Measurements from ENCODE around the gene C3orf70.
"Not testable (repeated sequence)": the region's sequence is repeated elsewhere in the genome, so short reads cannot be mapped to it uniquely, and the experiment has no call there.

C3orf70 gene

DNA sequence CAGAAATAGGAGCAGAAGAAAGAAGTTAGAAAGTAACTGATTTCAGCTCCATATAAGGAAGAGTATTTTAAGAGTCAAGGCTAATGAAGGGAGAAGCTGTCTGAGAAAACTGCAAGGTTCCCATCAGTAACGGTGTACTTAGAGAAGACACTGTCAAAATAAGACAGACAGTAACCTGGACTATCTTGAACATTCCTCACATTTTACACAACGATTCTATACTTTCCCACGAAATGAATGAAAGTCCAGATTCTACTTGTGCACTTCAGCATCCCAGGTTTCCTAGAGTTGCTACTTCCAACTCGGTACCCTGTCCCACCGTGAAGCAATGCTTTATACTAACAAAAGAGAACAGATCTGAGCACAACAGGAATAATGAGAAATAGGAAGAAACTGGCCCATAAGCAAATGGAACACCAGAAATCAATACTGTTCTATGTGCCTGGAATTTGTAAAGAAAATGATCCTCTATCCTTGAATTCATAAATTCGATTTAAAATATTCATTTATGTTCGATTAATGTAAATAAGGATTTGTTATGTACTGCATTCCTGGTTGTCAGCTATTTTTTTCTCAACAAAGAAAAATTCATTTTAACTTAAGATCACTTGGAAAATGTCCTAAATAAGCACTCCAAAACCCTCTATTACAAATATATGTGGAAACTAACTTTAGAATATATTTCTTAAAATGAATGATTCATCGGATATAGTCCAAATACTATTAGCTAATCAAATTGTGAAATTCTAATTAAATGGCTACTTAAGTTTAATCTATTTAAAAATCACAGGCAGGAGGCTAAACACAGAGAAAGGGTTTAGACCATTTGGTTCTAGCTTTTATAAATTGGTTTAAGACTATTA, 1.5 kb downstream of the C3orf70 start:
- FAIRE-seq = no peak

DNA sequence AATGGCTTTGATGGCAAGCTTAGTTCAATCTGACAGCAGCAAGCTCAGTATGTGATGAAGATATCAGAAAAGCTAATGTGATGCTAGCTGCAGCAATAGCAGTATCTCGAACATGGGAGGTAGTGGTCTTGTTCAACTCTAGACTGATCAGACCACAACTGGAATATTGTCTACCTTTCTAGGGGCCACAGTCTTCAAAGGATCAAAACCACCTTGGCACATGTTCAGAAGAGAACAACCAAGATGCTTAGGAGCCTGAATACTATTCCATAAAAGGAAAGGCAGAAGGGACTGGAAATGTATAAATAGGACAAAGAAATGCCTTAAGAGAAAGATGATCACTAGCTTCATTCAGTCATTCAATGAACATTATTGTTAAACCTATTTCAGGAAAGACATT, 2.3 kb downstream of the C3orf70 start:
- no peak for FAIRE-seq

DNA sequence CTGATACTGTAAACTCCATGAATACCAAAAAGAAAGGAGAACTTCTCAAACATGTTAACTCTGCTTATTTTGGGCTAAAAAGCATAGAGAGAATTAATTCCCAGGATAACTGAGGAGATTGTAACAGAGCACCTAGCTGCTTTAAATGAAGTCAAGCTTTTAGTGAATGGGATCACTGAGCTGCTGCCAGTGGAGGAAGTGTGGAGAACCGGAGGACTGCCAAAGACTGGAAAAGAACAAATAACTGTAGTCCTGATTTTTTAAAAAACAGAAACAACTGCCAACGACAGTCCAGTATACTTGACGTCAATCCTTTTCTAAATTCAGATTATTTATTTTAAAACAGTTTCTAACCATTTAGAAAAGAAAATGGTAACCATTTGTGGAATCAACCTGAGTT, 3.3 kb downstream of the C3orf70 start:
- FAIRE-seq = no peak

DNA sequence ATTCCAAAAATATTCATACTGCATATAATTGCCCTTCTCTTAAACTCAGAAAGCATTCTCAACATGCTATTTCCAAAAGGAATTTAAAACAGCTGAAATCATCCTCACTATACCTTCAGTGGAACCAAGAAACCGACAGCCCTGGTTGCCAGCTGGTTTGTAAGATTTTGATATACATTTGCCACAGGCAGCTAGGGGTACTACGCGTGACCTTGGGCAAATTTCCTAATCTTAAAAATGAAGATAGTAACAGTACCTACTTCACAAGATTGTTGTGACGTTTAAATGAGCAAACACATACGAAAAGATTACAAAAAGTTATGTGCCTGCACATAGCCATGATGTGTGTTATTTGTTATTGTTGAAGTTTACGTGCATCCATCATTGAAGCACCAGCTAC, 7.3 kb downstream of the C3orf70 start:
- no peak for FAIRE-seq

DNA sequence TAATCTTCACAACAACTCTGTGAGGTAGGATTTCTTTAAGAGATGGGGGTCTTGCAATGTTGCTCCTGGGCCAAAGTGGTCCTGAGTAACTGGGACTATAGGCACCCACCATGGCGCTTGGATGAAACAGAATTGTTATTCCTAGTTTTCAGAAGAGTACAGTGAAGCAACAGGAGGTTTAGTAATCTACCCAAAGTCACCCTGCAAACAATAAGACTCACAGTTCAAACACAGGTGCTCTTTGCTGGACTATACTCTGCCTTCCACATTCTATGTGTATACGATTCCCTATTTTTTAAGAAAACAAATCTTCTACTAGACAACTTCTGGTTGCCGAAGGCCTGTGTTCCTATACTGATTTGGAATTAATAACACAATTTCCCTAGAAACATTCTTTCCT, 8.1 kb downstream of the C3orf70 start:
- FAIRE-seq = no peak

DNA sequence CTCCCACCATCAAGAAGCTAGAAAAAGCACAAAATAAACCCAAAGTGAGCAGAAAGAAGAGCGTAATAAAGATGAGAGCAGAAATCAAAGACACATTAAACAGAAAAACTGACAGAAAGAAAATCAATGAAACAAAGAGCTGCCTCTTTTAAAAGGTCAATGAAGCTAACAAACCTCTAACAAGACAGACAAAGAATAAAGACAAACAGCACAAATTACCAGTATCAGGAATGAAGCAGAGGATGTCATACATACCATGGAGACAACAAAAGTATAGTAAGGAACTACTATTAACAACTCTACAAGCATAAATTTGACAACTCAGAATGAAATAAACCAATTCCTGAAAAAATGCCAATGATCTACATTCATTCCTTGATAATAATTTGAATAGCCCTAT, 15.0 kb downstream of the C3orf70 start:
- FAIRE-seq = no peak

DNA sequence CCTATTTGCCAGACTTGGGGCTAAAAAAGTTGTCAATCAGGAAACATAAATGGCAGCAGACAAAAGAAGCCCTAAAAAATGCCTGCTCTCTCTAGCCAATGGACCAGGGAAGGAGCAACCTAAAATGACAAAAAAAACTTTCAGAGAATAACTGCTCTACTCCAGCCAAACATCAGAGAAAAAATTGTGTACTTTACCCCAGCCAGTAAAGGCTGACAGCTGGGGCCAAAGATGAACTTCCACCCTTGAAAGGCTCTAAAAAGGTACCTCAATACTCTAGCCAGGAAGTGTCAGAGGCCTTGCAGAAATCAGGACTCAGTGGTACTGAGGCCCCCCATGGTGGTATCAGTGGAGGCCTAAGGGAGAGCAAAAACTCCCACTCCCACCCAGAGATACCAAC, 18.4 kb downstream of the C3orf70 start:
- FAIRE-seq = no peak

DNA sequence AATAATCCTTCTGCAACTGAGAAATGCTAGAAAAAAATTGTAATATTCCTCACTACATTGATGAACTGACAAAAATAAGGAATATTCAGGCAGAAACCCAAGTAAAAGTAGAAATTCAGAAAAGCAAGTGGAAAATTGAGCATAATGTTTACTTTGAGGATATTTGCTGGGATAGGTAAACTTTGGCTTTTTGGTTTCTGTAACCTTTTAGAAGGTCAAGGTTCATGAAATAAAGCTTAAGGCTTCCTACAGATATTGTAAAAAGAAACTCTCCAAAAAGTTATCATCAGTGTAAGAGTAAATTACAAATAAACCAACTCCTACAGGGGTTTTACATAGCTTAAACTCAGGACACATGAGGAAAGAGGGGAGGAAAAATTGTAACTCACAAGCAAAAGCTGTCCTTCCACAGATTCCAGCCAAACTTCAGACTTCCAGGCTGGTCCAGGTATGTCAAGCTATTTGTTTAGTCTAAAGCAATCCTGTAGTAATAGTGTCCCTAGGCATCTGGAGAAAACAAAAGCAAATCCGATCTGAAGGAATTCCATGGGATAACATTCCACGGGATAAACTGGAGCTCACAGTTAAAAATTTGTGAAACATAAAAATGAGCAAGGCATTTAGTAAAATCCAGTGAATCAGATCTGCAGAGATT, 21.1 kb downstream of the C3orf70 start:
- FAIRE-seq = no peak

DNA sequence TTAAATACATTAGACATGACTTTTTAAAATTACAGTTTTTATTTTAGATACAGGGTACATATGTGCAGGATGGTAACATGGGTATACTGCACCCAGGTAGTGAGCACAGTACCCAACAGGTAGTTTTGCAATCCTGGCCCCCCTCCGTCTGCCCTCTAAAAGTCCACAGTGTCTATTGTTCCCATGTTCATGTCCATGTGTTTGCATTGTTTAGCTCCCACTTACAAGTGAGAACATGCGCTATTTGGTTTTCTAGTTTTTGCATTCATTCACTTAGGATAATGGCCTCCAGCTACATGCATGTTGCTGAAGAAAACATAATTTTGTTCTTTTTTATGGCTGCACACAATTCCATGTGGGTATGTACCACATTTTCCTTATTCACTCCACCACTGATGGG, 23.8 kb downstream of the C3orf70 start:
- no peak for FAIRE-seq

DNA sequence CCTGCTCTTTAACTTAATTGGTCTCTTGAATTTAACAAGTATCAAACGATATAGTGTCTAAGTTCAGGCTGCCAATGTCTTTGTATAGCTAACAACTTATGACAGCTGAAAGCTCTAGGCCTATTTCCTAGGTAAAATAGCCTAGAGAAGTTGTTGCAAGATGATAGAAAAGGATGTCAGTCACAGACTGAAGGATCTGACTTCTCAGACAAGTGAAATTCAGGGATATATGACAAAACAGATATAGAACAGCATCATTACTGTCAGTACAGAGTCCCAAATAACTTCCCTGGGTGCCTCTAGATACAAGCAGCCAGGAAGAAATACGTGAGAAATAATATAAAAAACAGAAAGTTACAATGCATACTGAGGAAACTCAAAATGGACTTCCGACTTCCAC, 26.7 kb downstream of the C3orf70 start:
- FAIRE-seq = no peak

DNA sequence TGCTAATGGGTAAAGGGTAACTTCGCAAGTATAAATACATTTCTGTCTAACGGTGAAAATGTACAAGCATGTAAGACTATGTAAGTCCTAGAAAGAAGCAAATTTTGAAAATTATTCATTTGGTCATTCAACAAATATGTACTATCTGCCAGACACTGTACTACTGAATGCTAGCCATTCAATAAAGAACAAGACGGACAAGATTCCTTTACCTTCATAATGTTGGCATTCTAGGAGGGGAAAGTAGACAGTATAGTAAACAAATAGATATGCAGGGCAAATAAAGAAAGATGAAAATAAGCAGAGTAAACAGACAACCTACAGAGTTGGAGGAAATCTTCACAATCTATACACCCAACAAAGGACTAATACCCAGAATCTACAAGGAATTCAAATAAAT, 32.7 kb downstream of the C3orf70 start:
- FAIRE-seq = no peak

DNA sequence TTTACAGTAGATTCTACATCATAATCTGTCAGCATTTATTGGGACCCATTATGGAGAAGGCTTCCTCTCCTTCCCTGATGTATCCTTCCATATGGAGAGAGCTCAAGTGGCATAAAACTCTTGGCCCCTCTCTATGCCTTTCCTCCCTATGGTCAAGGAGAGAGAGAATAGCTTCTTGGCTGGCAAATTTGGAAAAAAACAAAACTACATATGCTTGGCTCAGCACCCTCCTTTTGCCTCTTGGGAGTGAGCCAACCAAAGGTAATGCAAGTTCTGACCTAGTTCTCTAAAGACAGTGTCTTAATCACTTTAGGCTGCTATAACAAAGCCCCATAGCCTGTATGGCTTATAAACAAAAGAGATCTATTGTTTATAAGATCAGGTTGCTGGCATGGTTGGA, 37.5 kb downstream of the C3orf70 start:
- no peak for FAIRE-seq

DNA sequence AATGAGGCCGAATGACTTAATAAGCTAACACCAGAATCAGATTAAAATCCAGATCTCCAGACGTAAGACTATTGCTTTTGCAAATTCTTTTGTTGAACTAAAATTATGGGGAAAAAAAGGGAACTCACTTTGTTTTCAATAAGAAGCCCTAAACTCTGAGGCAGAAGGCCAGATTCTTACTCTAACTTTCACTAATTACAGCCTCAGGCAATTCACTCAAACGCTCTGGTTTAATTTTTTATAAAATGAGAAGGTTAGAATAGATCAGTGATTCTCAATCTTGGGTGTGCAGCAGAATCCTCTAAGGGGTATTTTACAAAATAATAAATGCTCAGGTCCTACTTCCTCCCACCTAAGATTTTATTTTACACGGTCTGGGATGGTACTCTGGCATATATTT, 38.1 kb downstream of the C3orf70 start:
- no peak for FAIRE-seq

DNA sequence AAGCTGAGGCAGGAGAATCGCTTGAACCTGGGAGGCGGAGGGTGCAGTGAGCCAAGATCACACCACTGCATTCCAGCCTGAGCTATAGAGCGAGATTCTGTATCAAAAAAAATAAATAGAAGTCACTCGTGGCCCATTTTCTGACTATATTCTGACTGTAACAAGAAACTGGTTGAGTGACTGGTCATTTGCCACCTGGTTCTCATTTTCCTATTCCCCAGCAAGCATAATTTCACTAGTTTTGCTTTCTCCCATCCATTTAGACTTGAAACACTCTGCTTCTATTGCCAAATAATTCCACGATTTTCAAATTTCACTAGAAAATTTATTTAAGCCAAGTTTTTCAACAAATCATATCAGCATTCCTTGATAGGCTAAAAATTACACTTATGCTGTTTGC, 40.7 kb downstream of the C3orf70 start:
- no peak for FAIRE-seq

DNA sequence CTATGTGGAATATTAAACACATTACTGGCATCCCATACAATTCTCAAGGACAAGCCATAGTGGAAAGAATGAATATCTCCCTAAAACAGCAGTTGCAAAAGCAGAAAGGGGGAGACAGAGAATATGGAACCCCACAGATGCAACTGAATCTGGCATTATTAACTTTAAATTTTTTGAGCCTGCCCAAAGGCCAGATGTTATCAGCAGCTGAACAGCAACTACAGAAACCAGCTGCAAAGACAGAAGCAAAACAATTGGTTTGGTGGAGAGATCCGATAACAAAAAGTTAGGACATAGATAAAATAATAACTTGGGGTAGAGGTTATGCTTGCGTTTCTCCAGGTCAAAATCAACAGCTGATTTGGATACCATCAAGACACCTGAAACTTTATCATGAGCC, 43.8 kb downstream of the C3orf70 start:
- not testable (repeated sequence) for FAIRE-seq

DNA sequence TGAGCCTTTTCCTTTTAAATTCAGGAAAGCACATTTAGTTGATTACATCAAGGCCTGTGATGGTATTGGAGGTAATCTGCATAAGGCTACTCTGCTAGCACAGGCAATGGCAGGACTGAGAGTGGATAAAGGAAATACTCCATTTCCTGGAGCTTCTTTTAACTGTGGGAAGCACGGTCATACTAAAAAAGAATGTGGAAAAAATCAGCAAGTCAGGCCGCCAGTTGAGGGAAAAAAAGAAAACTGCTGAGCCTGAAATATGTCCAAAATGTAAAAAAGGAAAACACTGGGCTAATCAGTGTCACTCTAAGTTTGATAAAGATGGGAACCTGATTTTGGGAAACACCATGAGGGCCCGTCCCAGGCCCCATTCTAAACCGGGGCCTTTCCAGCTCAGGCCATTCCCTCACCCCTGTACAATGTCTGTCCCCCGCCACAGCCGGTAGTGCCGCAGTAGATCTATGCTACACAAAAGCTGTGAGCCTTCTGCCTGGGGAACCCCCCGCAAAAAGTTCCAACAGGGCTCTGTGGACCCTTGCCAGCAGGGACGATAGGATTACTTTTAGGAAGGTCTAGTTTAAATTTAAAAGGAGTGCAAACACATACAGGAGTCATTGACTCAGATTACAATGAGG, 46.5 kb downstream of the C3orf70 start:
- FAIRE-seq = not testable (repeated sequence)

DNA sequence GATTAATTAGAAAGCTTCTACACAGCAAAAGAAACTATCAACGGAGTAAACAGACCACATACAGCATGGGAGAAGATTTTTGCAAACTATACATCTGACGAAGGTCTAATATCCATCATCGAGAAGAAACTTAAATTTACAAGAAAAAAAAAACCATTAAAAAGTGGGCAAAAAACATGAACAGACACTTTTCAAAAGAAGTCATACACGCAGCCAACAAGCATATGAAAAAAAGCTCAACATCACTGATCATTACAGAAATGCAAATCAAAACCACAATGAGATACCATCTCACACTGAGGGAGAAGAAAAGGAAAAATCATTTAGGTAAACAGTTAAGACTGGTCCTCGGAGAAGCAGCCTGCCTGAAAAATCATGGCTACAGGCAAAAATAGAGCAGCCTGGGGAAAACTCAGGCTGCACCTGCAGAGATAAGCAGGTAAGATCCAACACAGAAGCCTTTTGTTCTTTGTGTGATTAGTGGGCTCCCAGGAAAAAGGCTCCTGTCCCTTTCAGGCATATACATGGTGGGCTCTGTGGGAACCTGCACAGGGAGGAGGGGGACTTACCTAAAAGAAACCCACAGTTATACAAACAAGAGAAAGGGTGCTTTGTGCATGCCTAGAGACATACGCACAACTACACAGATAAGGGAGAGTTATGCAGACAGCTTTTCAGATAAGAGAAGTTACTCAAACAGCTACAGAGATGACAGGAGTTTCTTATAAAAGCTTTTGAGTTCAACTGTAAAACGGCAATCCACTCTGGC, 49.3 kb downstream of the C3orf70 start:
- FAIRE-seq = no peak

DNA sequence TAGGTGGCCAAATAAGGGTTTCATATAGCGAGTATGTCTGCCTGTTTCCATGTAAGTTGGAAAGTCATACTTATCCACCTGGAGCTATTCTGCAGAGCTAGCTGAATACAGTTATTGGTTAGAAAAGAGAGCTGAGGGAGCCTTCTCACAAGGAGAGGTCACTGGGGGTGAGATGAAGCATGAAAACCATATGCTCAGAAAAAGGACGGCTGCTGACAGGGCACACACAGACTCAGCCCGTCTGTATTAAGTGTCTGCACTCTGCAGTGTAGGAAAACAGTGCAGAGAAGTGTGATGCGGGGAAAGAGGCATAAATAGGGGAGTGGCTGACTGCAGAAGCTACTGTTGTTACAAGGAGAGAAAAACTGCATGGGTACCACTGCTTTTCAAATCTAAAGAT, 58.2 kb downstream of the C3orf70 start:
- FAIRE-seq = no peak

DNA sequence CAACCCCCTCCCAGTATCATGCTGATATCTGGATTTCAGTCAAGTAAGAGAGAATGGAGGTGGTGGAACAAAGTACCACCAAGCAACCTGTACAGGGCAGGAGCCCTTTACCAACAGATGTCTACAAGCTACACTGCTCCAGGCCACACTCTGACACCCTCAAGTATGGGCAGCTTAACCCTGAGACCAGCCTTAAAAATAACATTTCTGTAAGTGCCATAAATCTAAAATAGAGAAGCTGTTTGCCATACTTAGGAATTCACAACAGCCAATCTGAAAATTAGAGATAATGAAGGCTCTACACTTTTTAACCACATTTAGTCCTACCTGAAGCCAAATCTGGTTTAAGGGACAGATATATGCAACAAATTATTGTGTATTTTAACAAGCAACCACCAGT, 59.7 kb downstream of the C3orf70 start:
- FAIRE-seq = no peak

DNA sequence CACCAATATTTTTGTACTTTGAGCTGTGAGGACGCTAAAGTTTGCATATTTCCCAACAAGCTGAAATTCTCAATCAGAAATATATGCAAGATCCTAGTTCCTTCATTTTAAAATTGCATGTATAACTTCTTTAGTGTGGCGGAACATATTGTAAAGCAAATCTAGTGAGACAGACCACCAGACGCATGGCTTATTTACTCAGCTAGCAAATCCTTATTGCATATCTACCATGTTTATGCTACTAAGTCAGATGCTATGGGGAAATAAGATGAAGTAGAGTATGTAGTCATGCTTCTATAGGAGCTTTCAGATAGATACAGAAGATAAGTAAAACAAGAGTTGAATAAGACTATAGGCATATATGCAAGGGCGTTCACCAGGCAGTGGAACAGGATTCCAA, 62.0 kb downstream of the C3orf70 start:
- FAIRE-seq = no peak

DNA sequence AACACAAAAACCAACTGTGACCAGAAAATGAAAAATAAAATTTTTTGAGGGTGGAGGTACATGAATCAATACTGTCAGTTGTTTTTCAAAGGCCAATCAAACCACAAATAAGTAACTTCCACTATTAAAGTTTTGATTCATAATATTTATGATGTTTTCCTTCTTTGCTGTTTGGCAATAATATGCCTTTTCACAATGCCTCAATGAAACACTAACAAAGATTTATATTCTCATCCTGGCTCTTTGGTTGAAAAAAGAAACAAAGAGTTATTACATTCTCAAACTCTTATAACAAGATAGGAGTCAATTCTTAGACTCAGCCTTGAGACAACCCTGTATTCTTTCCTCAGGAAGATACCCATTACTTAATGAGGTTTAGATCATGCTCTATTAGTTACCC, 63.1 kb downstream of the C3orf70 start:
- FAIRE-seq = no peak

DNA sequence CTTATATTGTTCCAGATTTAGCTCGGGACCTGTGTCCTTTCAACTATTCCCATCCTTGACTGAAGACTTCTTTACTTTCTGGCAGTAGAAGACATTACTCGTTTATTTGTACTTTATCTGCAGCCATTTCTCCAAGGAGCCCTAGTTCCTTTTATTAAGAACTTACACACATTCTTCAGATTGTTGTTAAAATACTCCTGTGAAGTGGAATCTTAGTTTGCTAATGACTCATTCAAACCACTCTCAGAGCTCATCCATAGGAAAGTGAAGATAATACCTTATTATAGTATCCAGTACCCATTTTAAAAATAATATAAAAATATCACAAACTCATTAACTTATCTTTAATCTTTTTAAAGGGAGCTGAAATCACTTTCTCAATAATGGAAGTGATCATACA, 63.5 kb downstream of the C3orf70 start:
- FAIRE-seq = no peak

DNA sequence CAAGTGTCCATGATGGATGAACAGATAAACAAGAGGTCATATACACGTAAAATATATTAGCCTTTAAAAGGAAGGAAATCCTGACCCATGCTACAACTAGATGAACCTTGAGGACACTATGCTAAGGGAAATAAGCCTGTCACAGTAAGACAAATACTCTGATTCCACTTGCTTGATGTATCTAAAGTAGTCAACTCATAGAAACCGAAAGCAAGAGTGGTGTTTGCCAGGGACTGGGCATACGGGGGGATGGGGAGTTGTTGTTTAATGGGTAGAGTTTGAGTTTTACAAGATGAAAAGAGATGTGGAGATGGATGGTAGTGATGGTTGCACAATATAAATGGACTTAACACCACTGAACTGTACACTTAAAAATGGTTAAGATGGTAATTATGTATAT, 65.4 kb downstream of the C3orf70 start:
- no peak for FAIRE-seq
